Hepatocyte (in vitro differentiated cells): Measurements from ENCODE around the gene SUPT3H. TPM values are rescaled to one million over a fixed set of nuclear protein-coding genes. Genes with fewer than 3 reads are reported as not detected.
"Not testable (repeated sequence)": the region's sequence is repeated elsewhere in the genome, so short reads cannot be mapped to it uniquely, and the experiment has no call there.

Source experiments
- DNase-seq: peaks from one replicate; pipeline ENCODE4 v3.0.0-alpha.2; 2016; ENCODE audit warnings: low spot score
- H2AFZ ChIP-seq: fragments of 200-600 bp; sonication (generic); 2 replicates; pipeline ENCODE4 v1.6.0; 2016; ENCODE audit warnings: antibody characterized with exemption, mild to moderate bottlenecking
- H3K27ac ChIP-seq: fragments of 200-600 bp; sonication (generic); 2 replicates; pipeline ENCODE4 v1.5.1; 2016; ENCODE audit warnings: mild to moderate bottlenecking
- H3K27me3 ChIP-seq: fragments of 200-600 bp; sonication (generic); 2 replicates; pipeline ENCODE4 v1.6.1; 2016
- H3K36me3 ChIP-seq: fragments of 200-600 bp; sonication (generic); replicated peaks from 2 replicates; pipeline ENCODE4 v1.5.1; 2016; ENCODE audit warnings: low read depth; ENCODE audit not compliant: insufficient read depth
- H3K4me1 ChIP-seq: fragments of 200-600 bp; sonication (generic); 2 replicates; pipeline ENCODE4 v1.5.1; 2016; ENCODE audit warnings: mild to moderate bottlenecking, moderate library complexity; ENCODE audit not compliant: insufficient read depth
- H3K4me2 ChIP-seq: fragments of 200-600 bp; sonication (generic); 2 replicates; pipeline ENCODE4 v1.6.0; 2016
- H3K4me3 ChIP-seq: fragments of 200-600 bp; sonication (generic); 2 replicates; pipeline ENCODE4 v1.5.1; 2016; ENCODE audit warnings: mild to moderate bottlenecking
- H3K79me2 ChIP-seq: fragments of 200-600 bp; sonication (generic); 2 replicates; pipeline ENCODE4 v1.6.0; 2017; ENCODE audit warnings: mild to moderate bottlenecking
- H3K9me2 ChIP-seq: fragments of 200-600 bp; sonication (generic); replicated peaks from 2 replicates; pipeline ENCODE4 v1.6.0; 2017; ENCODE audit warnings: mild to moderate bottlenecking; ENCODE audit not compliant: insufficient read depth
- H3K9me3 ChIP-seq: fragments of 200-600 bp; sonication (generic); 2 replicates; pipeline ENCODE4 v1.5.1; 2016; ENCODE audit warnings: low read depth, mild to moderate bottlenecking
- H4K20me1 ChIP-seq: fragments of 200-600 bp; sonication (generic); 2 replicates; pipeline ENCODE4 v1.6.0; 2016; ENCODE audit warnings: mild to moderate bottlenecking; ENCODE audit not compliant: insufficient read depth, poor library complexity, severe bottlenecking
- CTCF ChIP-seq: fragments of 200-600 bp; sonication (generic); IDR thresholded peaks from 2 replicates; pipeline ENCODE4 v1.5.1; 2016; ENCODE audit warnings: antibody characterized with exemption, mild to moderate bottlenecking; ENCODE audit not compliant: poor library complexity
- EZH2 ChIP-seq: fragments of 200-600 bp; sonication (generic); IDR thresholded peaks from 2 replicates; pipeline ENCODE4 v1.6.1; 2016; ENCODE audit warnings: antibody characterized with exemption, mild to moderate bottlenecking, borderline replicate concordance
- EZH2phosphoT487 ChIP-seq: fragments of 200-600 bp; sonication (generic); IDR thresholded peaks from one replicate; pipeline ENCODE4 v1.6.1; 2018; ENCODE audit warnings: antibody characterized with exemption, mild to moderate bottlenecking, low read depth, moderate library complexity; ENCODE audit not compliant: unreplicated experiment, severe bottlenecking
- WGBS: methylation state at CpG from one replicate; pipeline ENCODE4 v1.1.6; 2016; ENCODE audit warnings: low lambda C conversion rate; ENCODE audit errors: missing lambda C conversion rate; 5-methylcytosine and 5-hydroxymethylcytosine counted together
- polyA plus RNA-seq: library from polyadenylated mRNA; unstranded; fragments of >200 nt; fragmentation: Nextera tagmentation; extraction: Ambion mirVana; gene quantifications from 2 replicates; pipeline ENCODE4 v1.2.1, GENCODE V29; 2016
- total RNA-seq: library from RNA; depleted of rRNA; stranded (reverse); fragments of >200 nt; gene quantifications from 2 replicates; pipeline ENCODE4 v1.2.3, GENCODE V29; 2014

Gene SUPT3H
- total and polyA plus RNA-seq, 2 experiments from 2014 or later = 6.8 to 7.7 TPM

GRCh38 chr6:45072016-45072415 lies 305.7 kb downstream of the SUPT3H start:
- DNase-seq = no peak
- Histone ChIP-seq H3K79me2 (no peaks in the 10 kb centered on the region), H4K20me1 (no peaks in the 10 kb centered on the region), H3K4me2 (no peak overlapping the region), H3K27ac (no peak overlapping the region), H3K36me3 (no peaks in the 10 kb centered on the region), H3K4me3 (no peak overlapping the region), H2AFZ (no peak overlapping the region), H3K9me3 (no peaks in the 10 kb centered on the region), H3K4me1 (no peaks in the 10 kb centered on the region), H3K27me3 (no peaks in the 10 kb centered on the region), H3K9me2 (no peaks in the 10 kb centered on the region)
- TF ChIP-seq CTCF (no peak), EZH2phosphoT487 (no peak), EZH2 (no peak)
- 100% methylated on average over 1 of the region's 1 CpG for WGBS

- H3K36me3 ChIP-seq = no peaks in the 10 kb centered on the region
- H4K20me1 ChIP-seq = no peaks in the 10 kb centered on the region
- H3K9me2 ChIP-seq = no peaks in the 10 kb centered on the region
- no peaks in the 10 kb centered on the region for H3K4me1 ChIP-seq
- 76% methylated on average over 3 of the region's 3 CpGs for WGBS
- no peaks in the 10 kb centered on the region for H3K27me3 ChIP-seq
- H3K9me3 ChIP-seq = no peaks in the 10 kb centered on the region
- TF ChIP-seq EZH2phosphoT487 (no peak), EZH2 (no peak), CTCF (no peak)
- H3K4me2 ChIP-seq = no peak overlapping the region
- no peak overlapping the region for H3K4me3 ChIP-seq
- no peak overlapping the region for H3K27ac ChIP-seq
- DNase-seq = no peak
- H3K79me2 ChIP-seq = no peaks in the 10 kb centered on the region
- no peak overlapping the region for H2AFZ ChIP-seq
These were observed 308.6 kb downstream of the SUPT3H start for GRCh38 chr6:45069091-45069490.

GRCh38 chr6:45067446-45067845 lies 310.3 kb downstream of the SUPT3H start:
- H3K27me3 ChIP-seq, H2AFZ ChIP-seq, H4K20me1 ChIP-seq, H3K4me1 ChIP-seq, H3K9me2 ChIP-seq, H3K4me3 ChIP-seq, H3K27ac ChIP-seq, H3K4me2 ChIP-seq, H3K9me3 ChIP-seq, H3K79me2 ChIP-seq, DNase-seq, H3K36me3 ChIP-seq: not testable (repeated sequence)
- WGBS = 100% methylated on average over 1 of the region's 1 CpG

- H3K4me1 ChIP-seq = not testable (repeated sequence)
These were observed 315.1 kb downstream of the SUPT3H start for GRCh38 chr6:45062659-45063058.

GRCh38 chr6:45057711-45058110 lies 320.0 kb downstream of the SUPT3H start:
- Histone ChIP-seq H3K9me2 (no peaks in the 10 kb centered on the region), H3K27me3 (no peaks in the 10 kb centered on the region), H3K27ac (no peak overlapping the region), H3K4me2 (no peak overlapping the region), H3K4me3 (no peak overlapping the region), H2AFZ (no peak overlapping the region), H3K9me3 (no peaks in the 10 kb centered on the region), H3K4me1 (no peaks in the 10 kb centered on the region), H3K79me2 (no peaks in the 10 kb centered on the region), H4K20me1 (no peaks in the 10 kb centered on the region), H3K36me3 (no peaks in the 10 kb centered on the region)
- no peak for DNase-seq
- TF ChIP-seq CTCF (no peak), EZH2 (no peak), EZH2phosphoT487 (no peak)
- 56% methylated on average over 3 of the region's 3 CpGs for WGBS

More at GRCh38 chr6:45062659-45063058, 315.1 kb downstream of the SUPT3H start:
- H2AFZ ChIP-seq, H4K20me1 ChIP-seq, H3K4me3 ChIP-seq, H3K4me2 ChIP-seq, H3K36me3 ChIP-seq, H3K27me3 ChIP-seq, H3K27ac ChIP-seq, DNase-seq, H3K9me2 ChIP-seq, H3K9me3 ChIP-seq, H3K79me2 ChIP-seq: not testable (repeated sequence)
- 75% methylated on average over 10 of the region's 15 CpGs for WGBS
